CD4-positive, alpha-beta T cell (primary cell): ENCODE measurements around the gene IFNA17. TPM values are rescaled to one million over a fixed set of nuclear protein-coding genes. Genes with fewer than 3 reads are reported as not detected.
"Not testable (repeated sequence)": the region's sequence is repeated elsewhere in the genome, so short reads cannot be mapped to it uniquely, and the experiment has no call there.

Experiments
- ATAC-seq: fragments of 200-7000 bp; cut with Tn5 transposase; one replicate; pipeline ENCODE4 v1.10.0; 2022; ENCODE audit warnings: mild to moderate bottlenecking; ENCODE audit not compliant: poor library complexity
- CTCF ChIA-PET: fragments of 350-600 bp; sonication (Branson Sonifier 250); formaldehyde crosslinking; loops from one replicate; lab custom pipeline; 2021; ENCODE audit warnings: antibody characterized with exemption, inconsistent platforms; lab: Charles Lee
- POLR2A ChIA-PET: fragments of 350-600 bp; sonication (Branson Sonifier 250); formaldehyde crosslinking; loops from one replicate; lab custom pipeline; 2021; ENCODE audit warnings: antibody characterized with exemption, inconsistent platforms; lab: Charles Lee
- DNase-seq, 14 experiments: peaks; one replicate each; pipeline ENCODE4 v3.0.0-alpha.2; 2013 to 2020; ENCODE audit warnings: mixed read lengths in 2 of 14
- H3K27ac ChIP-seq, 2 donors: one replicate each; pipeline versions ENCODE4 v1.5.1 to v1.7.0; 2013; ENCODE audit warnings: low read length in 2 of 2, low read depth in 1 of 2, mild to moderate bottlenecking in 1 of 2
- H3K27me3 ChIP-seq, 2 experiments: 1 replicate in 1 of 2; 2 replicates in 1 of 2; pipeline versions ENCODE4 v1.6.1 to v1.7.0; 2013; ENCODE audit warnings: low read length in 2 of 2, control low read depth in 1 of 2, mild to moderate bottlenecking in 1 of 2, moderate library complexity in 1 of 2; ENCODE audit not compliant: insufficient read depth in 2 of 2, control insufficient read depth in 1 of 2
- H3K36me3 ChIP-seq: one replicate; pipeline ENCODE4 v1.6.1; 2013; ENCODE audit warnings: low read length, control low read depth; ENCODE audit not compliant: insufficient read depth
- H3K4me1 ChIP-seq: one replicate; pipeline ENCODE4 v1.6.1; 2013; ENCODE audit warnings: low read length, control low read depth; ENCODE audit not compliant: insufficient read depth
- H3K4me3 ChIP-seq: one replicate; pipeline ENCODE4 v1.5.1; 2013; ENCODE audit warnings: mild to moderate bottlenecking, low read length, moderate library complexity
- H3K9me3 ChIP-seq, 2 experiments: 1 replicate in 1 of 2; 2 replicates in 1 of 2; pipeline versions ENCODE4 v1.6.1 to v1.7.0; 2013; ENCODE audit warnings: low read length in 2 of 2, mild to moderate bottlenecking in 2 of 2, control low read depth in 1 of 2, moderate library complexity in 1 of 2; ENCODE audit not compliant: control insufficient read depth in 1 of 2, insufficient read depth in 1 of 2
- H3K27ac Mint-ChIP-seq: one replicate; pipeline ENCODE4 v1.8.0; 2020; ENCODE audit warnings: mixed read lengths
- H3K27me3 Mint-ChIP-seq: one replicate; pipeline ENCODE4 v1.8.0; 2021; ENCODE audit warnings: mixed read lengths
- H3K36me3 Mint-ChIP-seq: one replicate; pipeline ENCODE4 v1.8.0; 2021; ENCODE audit warnings: low read depth, mixed read lengths
- H3K4me1 Mint-ChIP-seq: one replicate; pipeline ENCODE4 v1.8.0; 2021; ENCODE audit warnings: low read depth, mixed read lengths
- H3K4me3 Mint-ChIP-seq: one replicate; pipeline ENCODE4 v1.8.0; 2020; ENCODE audit warnings: mild to moderate bottlenecking, mixed read lengths
- H3K9me3 Mint-ChIP-seq: one replicate; pipeline ENCODE4 v1.8.0; 2020; ENCODE audit warnings: mixed read lengths
- CTCF ChIP-seq: fragments of 200-600 bp; IDR thresholded peaks from one replicate; pipeline ENCODE4 v1.8.0; 2022; ENCODE audit warnings: antibody characterized with exemption, mild to moderate bottlenecking
- intact Hi-C, 2 experiments: fragments of 100-400 bp; cut with DNase I in 1 of 2; cut with micrococcal nuclease in 1 of 2; formaldehyde crosslinking; loops; one replicate each; pipeline versions ENCODE4 v1.15.1 to v1.9.0; 2023 to 2025; cut with DNase I, micrococcal nuclease
- total RNA-seq, 174 experiments: library from RNA in 2 of 174; stranded (reverse) in 2 of 174; gene quantifications; one replicate each; pipeline ENCODE4 v1.2.3 and lab custom pipeline; 2021 to 2026

IFNA17 gene
- total RNA-seq, 2 experiments from 2014 or later = not detected

GRCh38 chr9:21235468-21236359 lies 7.7 kb upstream of the IFNA17 start:
- H3K27me3 Mint-ChIP-seq, H3K4me3 ChIP-seq, H3K27ac ChIP-seq, H3K9me3 Mint-ChIP-seq, H3K36me3 ChIP-seq, H3K27me3 ChIP-seq, H3K9me3 ChIP-seq, H3K27ac Mint-ChIP-seq, H3K36me3 Mint-ChIP-seq, H3K4me1 ChIP-seq: not testable (repeated sequence)
- peak; percentile 66 for TF ChIP-seq CTCF
- peak overlapping the region; percentile 23 for H3K4me3 Mint-ChIP-seq
- ATAC-seq = peak; percentile 74
- DNase-seq = peak in 5 of 14 experiments; percentile 5 to 67 (median 53)
- ChIA-PET CTCF (interaction anchor here (0.6 to 1.5 kb wide), 6 partner anchors 13 to 218 kb away, joined by 3 to 5 read pairs (median 4); no protein-coding TSS in a partner anchor), POLR2A (interaction anchor here (1.1 kb wide), 1 partner anchor 93 kb away, joined by 3 read pairs; no protein-coding TSS in a partner anchor)
- intact Hi-C loops = loop anchor here (1.0 to 5.0 kb wide), 3 partner anchors 217 to 554 kb away; no protein-coding TSS in a partner anchor
- peaks cover 20% of the 10 kb centered on the region for H3K4me1 Mint-ChIP-seq

GRCh38 chr9:21234153-21234687 lies 6.2 kb upstream of the IFNA17 start:
- H3K27me3 Mint-ChIP-seq = no peaks in the 10 kb centered on the region
- intact Hi-C loops = loop anchor here in 1 of 2 experiments (5.0 kb wide), 1 partner anchor 558 kb away; no protein-coding TSS in a partner anchor
- Histone ChIP-seq H3K27ac (no peak overlapping the region), H3K27me3 (no peaks in the 10 kb centered on the region), H3K36me3 (no peaks in the 10 kb centered on the region), H3K4me3 (no peak overlapping the region), H3K4me1 (no peaks in the 10 kb centered on the region), H3K9me3 (no peaks in the 10 kb centered on the region)
- H3K36me3 Mint-ChIP-seq = no peaks in the 10 kb centered on the region
- CTCF ChIA-PET = interaction anchor here (1.3 kb wide), 1 partner anchor 18 kb away, joined by 3 read pairs; no protein-coding TSS in a partner anchor
- POLR2A ChIA-PET = no interaction called here
- TF ChIP-seq CTCF = no peak
- H3K27ac Mint-ChIP-seq = no peak overlapping the region
- peaks cover 20% of the 10 kb centered on the region for H3K4me1 Mint-ChIP-seq
- DNase-seq = no peak
- no peak for ATAC-seq
- H3K4me3 Mint-ChIP-seq = no peak overlapping the region
- H3K9me3 Mint-ChIP-seq = no peaks in the 10 kb centered on the region

GRCh38 chr9:21233258-21233657 lies 5.2 kb upstream of the IFNA17 start:
- intact Hi-C loops = loop anchor here in 1 of 2 experiments (5.0 kb wide), 1 partner anchor 559 kb away; no protein-coding TSS in a partner anchor
- ChIA-PET POLR2A (no interaction called here), CTCF (no interaction called here)

GRCh38 chr9:21217211-21217610 lies 10.8 kb downstream of the IFNA17 start, which contains the start of gene IFNA16:
Gene IFNA16 (minus strand): TSS chr9:21217311. CDS start chr9:21217305, 6 bp downstream.
- H3K27me3 Mint-ChIP-seq = peaks cover 31% of the 10 kb centered on the region
- H3K27ac Mint-ChIP-seq, H3K4me1 ChIP-seq, H3K36me3 Mint-ChIP-seq, H3K4me3 ChIP-seq, H3K36me3 ChIP-seq, H3K9me3 Mint-ChIP-seq, H3K27ac ChIP-seq, H3K4me3 Mint-ChIP-seq, ATAC-seq, H3K27me3 ChIP-seq, intact Hi-C loops, CTCF ChIA-PET, POLR2A ChIA-PET, H3K9me3 ChIP-seq, DNase-seq, H3K4me1 Mint-ChIP-seq: not testable (repeated sequence)

More at GRCh38 chr9:21233258-21233657, 5.2 kb upstream of the IFNA17 start:
- Histone ChIP-seq H3K36me3 (no peaks in the 10 kb centered on the region), H3K4me1 (no peaks in the 10 kb centered on the region), H3K4me3 (no peak overlapping the region), H3K27ac (no peak overlapping the region), H3K9me3 (no peaks in the 10 kb centered on the region), H3K27me3 (no peaks in the 10 kb centered on the region)
- no peaks in the 10 kb centered on the region for H3K36me3 Mint-ChIP-seq
- H3K27me3 Mint-ChIP-seq = no peaks in the 10 kb centered on the region
- ATAC-seq (no peak), DNase-seq (no peak)
- no peak overlapping the region for H3K27ac Mint-ChIP-seq
- no peaks in the 10 kb centered on the region for H3K9me3 Mint-ChIP-seq
- peaks cover 20% of the 10 kb centered on the region for H3K4me1 Mint-ChIP-seq
- no peak for TF ChIP-seq CTCF
- no peak overlapping the region for H3K4me3 Mint-ChIP-seq
